ENCODE results near the gene MLIP.

GRCh38 chr6:54288474-54288873 lies 177.2 kb downstream of the MLIP start:
- no peak for TF ChIP-seq CTCF (IDR thresholded peaks at IDR 0.05; ENCODE audit: low read depth, low read length)
- TF ChIP-seq EZH2phosphoT487 (IDR thresholded peaks at IDR 0.05; ENCODE audit: low read depth) = no peak
